Measurements from ENCODE around the gene MCHR1. TPM values are rescaled to one million over a fixed set of nuclear protein-coding genes. Genes with fewer than 3 reads are reported as not detected.

The MCHR1 gene
- polyA plus RNA-seq, 1 of the 3 experiments (the other 2 are of a cell fraction), result 0.33 TPM

- Histone ChIP-seq H3K9ac (no peak overlapping the region), H3K9me3 (no peaks in the 10 kb centered on the region), H3K36me3 (replicated peaks in 1 of 2; ENCODE audit: control insufficient read depth in 1 of 2, insufficient read depth in 2 of 2, low read length in 1 of 2) (no peaks in the 10 kb centered on the region), H4K20me1 (ENCODE audit: insufficient read depth) (no peaks in the 10 kb centered on the region), H3F3A (replicated peaks; ENCODE audit: insufficient read depth) (no peaks in the 10 kb centered on the region), H3K4me1 (ENCODE audit: control insufficient read depth in 1 of 2, insufficient read depth in 2 of 2, low read depth in 1 of 2, low read length in 1 of 2) (peaks cover 0 to 21% of the 10 kb centered on the region in 2 experiments; a peak in 2 of 4 replicates), H3K27me3 (ENCODE audit: insufficient read depth) (no peaks in the 10 kb centered on the region), H3K4me3 (ENCODE audit: low read depth in 2 of 2, low read length in 1 of 2) (no peak overlapping the region), H3K9me2 (no peaks in the 10 kb centered on the region), H3K4me2 (no peak overlapping the region), H3K79me2 (ENCODE audit: insufficient read depth) (no peaks in the 10 kb centered on the region), H3K27ac (ENCODE audit: low read depth in 2 of 2, low read length in 1 of 2) (no peak overlapping the region), H2AFZ (ENCODE audit: low read depth) (no peak overlapping the region)
- 100% methylated on average over 5 of the region's 19 CpGs for WGBS (ENCODE audit: low lambda C conversion rate)
- TF ChIP-seq JUND (IDR thresholded peaks at IDR 0.05) (no peak), ZBTB33 (IDR thresholded peaks at IDR 0.05; ENCODE audit: borderline replicate concordance, low read depth) (no peak), RAD21 (IDR thresholded peaks at IDR 0.05; ENCODE audit: low read length) (no peak), RXRA (IDR thresholded peaks at IDR 0.05; ENCODE audit: borderline replicate concordance, low read depth) (no peak), MEF2A (IDR thresholded peaks at IDR 0.05; ENCODE audit: borderline replicate concordance, low read depth) (no peak), GATA2 (CRISPR knock-in tag; IDR thresholded peaks at IDR 0.05) (no peak)
- DNase-seq, result no peak
- ChIA-PET POLR2A (interaction anchor here (0.8 kb wide), 1 partner anchor 30 kb away, joined by 3 read pairs; no protein-coding TSS in a partner anchor), CTCF (no interaction called here)
Observed at GRCh38 chr22:40681451-40681850, 2.2 kb downstream of the MCHR1 start.

GRCh38 chr22:40684728-40685127 lies 5.4 kb downstream of the MCHR1 start:
- DNase-seq, result no peak
- H3K79me2 ChIP-seq (ENCODE audit: insufficient read depth), result no peaks in the 10 kb centered on the region
- H3F3A ChIP-seq (replicated peaks; ENCODE audit: insufficient read depth), result no peaks in the 10 kb centered on the region
- no peak overlapping the region for H3K27ac ChIP-seq (ENCODE audit: low read depth in 2 of 2, low read length in 1 of 2)
- no peaks in the 10 kb centered on the region for H3K27me3 ChIP-seq (ENCODE audit: insufficient read depth)
- WGBS (ENCODE audit: low lambda C conversion rate), result 95% methylated on average over 9 of the region's 9 CpGs
- no peak overlapping the region for H3K9ac ChIP-seq
- H3K9me2 ChIP-seq, result no peaks in the 10 kb centered on the region
- ChIA-PET POLR2A (no interaction called here), CTCF (interaction anchor here (4.5 kb wide), 1 partner anchor 75 kb away, joined by 41 read pairs; no protein-coding TSS in a partner anchor)
- no peak for TF ChIP-seq PBX3 (IDR thresholded peaks at IDR 0.05)
- TF ChIP-seq TAF1 (IDR thresholded peaks at IDR 0.05; ENCODE audit: borderline replicate concordance, low read depth, low read length), result no peak
- TF ChIP-seq CTCF (IDR thresholded peaks at IDR 0.05), result no peak
- no peak for TF ChIP-seq REST (IDR thresholded peaks at IDR 0.05; ENCODE audit: low read depth, low read length)
- TF ChIP-seq RCOR1 (IDR thresholded peaks at IDR 0.05; ENCODE audit: low read length), result no peak
- TF ChIP-seq USF1 (IDR thresholded peaks at IDR 0.05; ENCODE audit: borderline replicate concordance, low read depth), result no peak
- no peak for TF ChIP-seq RFX5 (IDR thresholded peaks at IDR 0.05; ENCODE audit: low read length)
- no peak for TF ChIP-seq GABPA (IDR thresholded peaks at IDR 0.05; ENCODE audit: low read depth)
- no peak for TF ChIP-seq POLR2AphosphoS5 (IDR thresholded peaks at IDR 0.05; ENCODE audit: low read depth, low read length)
- no peak for TF ChIP-seq MEF2A (IDR thresholded peaks at IDR 0.05; ENCODE audit: borderline replicate concordance, low read depth)
- no peak for TF ChIP-seq SIN3A (IDR thresholded peaks at IDR 0.05; ENCODE audit: borderline replicate concordance, low read depth, low read length)
- no peak for TF ChIP-seq FOXM1 (IDR thresholded peaks at IDR 0.05; ENCODE audit: low read depth)
- no peak for TF ChIP-seq FOXJ3 (CRISPR knock-in tag; IDR thresholded peaks at IDR 0.05)
- TF ChIP-seq MAX (IDR thresholded peaks at IDR 0.05; ENCODE audit: low read depth), result no peak
- H3K4me2 ChIP-seq, result no peak overlapping the region
- H3K9me3 ChIP-seq, result no peaks in the 10 kb centered on the region
- H3K4me1 ChIP-seq (ENCODE audit: control insufficient read depth in 1 of 2, insufficient read depth in 2 of 2, low read depth in 1 of 2, low read length in 1 of 2), result peaks cover 0 to 10% of the 10 kb centered on the region in 2 experiments; a peak in 2 of 4 replicates
- no peak overlapping the region for H3K4me3 ChIP-seq (ENCODE audit: low read depth in 2 of 2, low read length in 1 of 2)
- H3K36me3 ChIP-seq (replicated peaks in 1 of 2; ENCODE audit: control insufficient read depth in 1 of 2, insufficient read depth in 2 of 2, low read length in 1 of 2), result no peaks in the 10 kb centered on the region
- no peaks in the 10 kb centered on the region for H4K20me1 ChIP-seq (ENCODE audit: insufficient read depth)
- H2AFZ ChIP-seq (ENCODE audit: low read depth), result no peak overlapping the region

Measured in SK-N-SH (cell line).